Measurements from ENCODE around the gene ETS2.

DNA sequence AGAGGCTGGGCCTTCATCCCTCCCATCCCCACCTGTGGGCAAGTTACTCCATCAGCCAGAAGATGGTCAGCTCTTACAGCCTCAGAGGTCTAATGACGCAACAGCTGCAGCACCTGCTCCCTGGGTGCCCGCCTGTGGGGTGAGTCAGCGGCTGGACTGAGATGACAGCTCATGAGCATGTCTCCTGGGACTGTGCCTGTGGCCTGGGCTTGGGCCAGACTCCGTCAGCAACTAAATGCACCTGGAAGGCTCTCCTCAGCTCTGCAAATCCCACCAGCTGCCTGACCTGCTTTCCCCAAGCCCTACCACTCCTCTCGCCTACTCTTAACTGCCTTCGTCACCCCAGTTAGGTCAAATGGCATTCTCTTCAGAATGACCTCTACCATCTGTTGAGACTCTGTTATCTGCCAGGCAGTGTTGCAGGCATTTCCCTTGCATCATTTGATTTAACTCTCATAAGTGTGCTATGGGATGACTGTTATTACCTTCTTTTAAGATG lies 47.7 kb downstream of the ETS2 start:
- TF ChIP-seq, protein P1, sequence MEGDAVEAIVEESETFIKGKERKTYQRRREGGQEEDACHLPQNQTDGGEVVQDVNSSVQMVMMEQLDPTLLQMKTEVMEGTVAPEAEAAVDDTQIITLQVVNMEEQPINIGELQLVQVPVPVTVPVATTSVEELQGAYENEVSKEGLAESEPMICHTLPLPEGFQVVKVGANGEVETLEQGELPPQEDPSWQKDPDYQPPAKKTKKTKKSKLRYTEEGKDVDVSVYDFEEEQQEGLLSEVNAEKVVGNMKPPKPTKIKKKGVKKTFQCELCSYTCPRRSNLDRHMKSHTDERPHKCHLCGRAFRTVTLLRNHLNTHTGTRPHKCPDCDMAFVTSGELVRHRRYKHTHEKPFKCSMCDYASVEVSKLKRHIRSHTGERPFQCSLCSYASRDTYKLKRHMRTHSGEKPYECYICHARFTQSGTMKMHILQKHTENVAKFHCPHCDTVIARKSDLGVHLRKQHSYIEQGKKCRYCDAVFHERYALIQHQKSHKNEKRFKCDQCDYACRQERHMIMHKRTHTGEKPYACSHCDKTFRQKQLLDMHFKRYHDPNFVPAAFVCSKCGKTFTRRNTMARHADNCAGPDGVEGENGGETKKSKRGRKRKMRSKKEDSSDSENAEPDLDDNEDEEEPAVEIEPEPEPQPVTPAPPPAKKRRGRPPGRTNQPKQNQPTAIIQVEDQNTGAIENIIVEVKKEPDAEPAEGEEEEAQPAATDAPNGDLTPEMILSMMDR (conservative IDR thresholded peaks at IDR 0.05 in 1 of 2, IDR thresholded peaks at IDR 0.05 in 1 of 2; ENCODE audit: extremely low read depth in 1 of 2, insufficient read depth in 1 of 2, low read depth in 1 of 2, low read length in 2 of 2) = no peak
- TF ChIP-seq EZH2 (IDR thresholded peaks at IDR 0.05; ENCODE audit: borderline replicate concordance, low read length) = no peak

All from mammary epithelial cell (primary cell).